ENCODE data around the gene ANKFY1.
"Not testable (repeated sequence)": the region's sequence is repeated elsewhere in the genome, so short reads cannot be mapped to it uniquely, and the experiment has no call there.

Gene ANKFY1

DNA sequence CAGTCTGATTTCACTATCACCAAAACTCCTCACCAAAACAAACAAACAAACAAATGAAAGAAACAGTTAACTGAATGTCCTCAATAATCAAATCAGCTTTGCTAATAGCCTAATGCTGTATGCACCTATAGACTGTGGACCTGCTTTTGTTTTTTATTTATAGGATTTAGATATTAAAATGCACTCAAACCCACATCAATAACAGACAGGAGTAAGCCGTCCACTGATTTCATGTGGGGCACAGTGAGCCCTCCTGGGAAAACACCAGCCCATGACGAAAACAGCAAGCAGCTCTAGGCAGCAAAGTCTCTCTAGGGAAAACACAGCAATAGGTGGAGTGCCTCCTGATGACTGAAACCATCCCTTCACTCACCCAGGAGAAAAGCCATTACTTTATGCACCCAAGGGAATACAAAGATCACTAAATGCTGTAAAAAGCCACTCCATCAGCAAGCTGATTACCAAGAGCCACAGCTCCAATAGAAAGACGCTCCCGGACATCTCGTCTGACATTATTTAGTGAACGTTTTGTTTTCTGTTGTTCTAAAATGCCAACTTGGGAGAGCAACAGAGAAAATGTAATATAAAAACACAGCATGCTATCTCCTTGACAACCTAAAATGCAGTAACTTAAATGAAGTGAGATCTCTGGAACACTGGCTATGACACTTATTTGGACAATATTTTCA, 47.8 kb downstream of the ANKFY1 start:
- DNase-seq = no peak

DNA sequence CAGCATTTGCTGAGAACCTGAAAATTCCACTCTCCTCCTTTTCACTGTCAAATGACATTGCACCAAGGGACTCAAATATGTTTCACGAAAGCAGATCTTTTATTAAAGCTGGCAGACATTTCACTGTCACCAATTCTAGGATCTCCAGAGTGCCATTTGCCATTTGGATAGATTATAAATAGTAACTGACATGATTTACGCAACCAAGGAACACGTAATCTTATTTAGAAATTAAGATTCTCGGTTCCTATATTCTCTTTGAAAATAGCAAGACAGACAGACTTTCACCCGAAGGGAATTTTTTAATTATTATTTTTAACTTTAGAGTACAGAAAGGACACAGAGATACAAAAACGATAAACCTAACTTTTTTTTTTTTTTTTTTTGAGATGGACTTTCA, 49.6 kb downstream of the ANKFY1 start:
- no peak for DNase-seq

DNA sequence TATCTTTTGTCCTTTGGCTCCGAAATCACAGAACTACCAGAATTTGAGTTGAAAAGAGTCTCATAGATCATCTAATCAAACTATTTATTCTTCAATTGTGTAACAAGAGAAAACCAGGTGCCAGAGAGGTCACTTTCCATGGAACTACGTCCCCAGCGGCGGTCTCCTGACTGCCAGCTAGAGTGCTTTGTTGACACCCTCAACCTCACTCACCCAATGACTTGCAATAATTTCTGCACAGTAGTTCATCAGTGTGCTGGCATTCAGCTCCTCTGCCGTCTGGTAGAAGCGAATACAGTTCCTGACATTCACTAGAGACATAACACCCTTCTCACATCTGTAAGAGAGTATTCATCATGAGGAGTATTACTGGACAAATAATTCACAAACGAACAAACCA, 54.2 kb downstream of the ANKFY1 start:
- DNase-seq = no peak

DNA sequence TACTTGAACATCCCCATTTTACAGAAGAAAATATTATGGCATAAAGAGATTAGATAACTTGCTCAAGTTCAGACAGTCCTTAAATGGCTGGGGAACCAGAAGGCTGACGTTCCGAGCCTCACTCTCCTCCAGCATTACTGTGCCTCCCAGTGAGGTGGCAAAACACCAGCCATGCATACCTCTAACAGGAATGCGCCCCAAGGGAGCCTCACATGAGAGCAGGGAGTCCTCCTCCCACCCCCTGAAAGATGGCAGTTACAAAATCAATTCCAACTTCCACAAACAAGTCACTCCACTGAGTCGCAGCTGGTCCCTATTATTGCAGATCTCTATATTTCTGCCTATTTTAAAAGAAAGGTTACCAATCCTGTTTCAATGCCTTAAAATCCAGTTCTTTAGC, 55.5 kb downstream of the ANKFY1 start:
- no peak for DNase-seq

DNA sequence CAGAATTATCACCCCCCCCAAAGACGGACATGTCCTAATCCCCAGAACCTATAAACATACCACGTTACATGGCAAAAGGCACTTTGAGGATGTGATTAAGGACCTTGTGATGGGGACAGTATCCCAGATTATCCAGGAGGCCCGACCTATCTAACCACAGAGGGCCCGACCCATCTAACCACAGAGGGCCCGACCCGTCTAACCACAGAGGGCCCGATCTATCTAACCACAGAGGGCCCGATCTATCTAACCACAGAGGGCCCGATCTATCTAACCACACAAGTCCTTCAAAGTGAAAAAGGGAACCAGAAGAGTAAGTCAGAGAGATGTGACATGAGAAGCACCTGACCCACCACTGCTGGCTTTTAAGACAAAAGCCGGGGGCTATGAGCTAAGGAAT, 56.8 kb downstream of the ANKFY1 start:
- no peak for DNase-seq

DNA sequence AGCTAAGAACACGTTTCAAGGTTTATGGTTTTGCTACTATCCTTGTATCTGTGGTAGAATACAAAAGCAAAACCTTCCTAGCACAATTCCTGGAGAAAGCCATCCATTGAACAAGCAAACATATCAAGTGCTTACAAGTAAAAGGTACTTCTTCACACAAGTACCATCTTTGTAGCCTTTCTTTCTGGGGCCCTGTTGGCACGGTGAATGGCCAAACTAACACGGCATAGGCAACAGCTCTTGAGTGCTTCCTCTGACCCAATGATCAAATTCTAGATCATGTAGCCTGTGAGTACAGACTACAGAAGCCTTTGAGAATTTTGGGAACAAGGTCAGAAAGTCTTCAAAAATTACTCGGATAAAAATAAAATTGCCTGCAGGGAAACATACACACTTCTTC, 57.9 kb downstream of the ANKFY1 start:
- no peak for DNase-seq

DNA sequence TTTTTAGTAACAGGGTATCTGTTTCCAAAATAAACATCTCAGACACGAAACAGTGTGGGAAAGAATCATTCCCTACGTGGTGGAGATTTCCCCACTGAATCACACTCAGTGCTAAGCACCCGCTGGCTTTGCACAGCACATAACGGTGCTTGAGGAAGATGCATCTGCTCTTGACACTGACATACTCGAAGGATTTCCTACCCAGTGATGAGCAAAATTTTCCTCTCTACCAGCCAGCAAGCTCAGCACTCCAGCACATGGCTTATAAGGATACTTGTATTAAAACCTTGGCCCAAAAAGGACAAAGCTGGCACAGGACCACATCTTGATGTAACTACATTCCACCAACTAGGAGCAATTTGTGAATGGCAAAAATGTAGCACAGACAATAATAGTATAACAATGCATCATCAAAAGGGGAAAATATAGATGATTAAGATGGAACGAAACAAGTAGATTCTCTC, 59.0 kb downstream of the ANKFY1 start:
- no peak for DNase-seq

DNA sequence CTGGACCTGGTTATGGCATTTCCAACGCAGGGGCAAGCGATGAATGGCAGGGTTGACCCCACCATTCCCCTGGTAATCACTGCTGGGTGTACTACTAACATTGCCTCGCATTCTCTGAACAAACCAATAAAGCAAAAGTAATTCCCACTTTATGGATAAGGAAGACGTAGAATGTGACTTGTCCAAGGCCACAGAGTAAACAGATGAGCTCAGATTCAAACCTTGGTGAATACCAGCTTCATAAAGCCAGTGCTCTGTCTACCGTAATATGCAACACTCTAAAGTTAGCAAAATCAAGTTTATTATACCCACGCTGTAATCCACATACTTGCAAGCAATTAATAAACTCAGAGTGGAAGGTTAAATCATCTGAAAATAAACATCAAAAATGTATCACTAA, 59.6 kb downstream of the ANKFY1 start:
- DNase-seq = no peak

DNA sequence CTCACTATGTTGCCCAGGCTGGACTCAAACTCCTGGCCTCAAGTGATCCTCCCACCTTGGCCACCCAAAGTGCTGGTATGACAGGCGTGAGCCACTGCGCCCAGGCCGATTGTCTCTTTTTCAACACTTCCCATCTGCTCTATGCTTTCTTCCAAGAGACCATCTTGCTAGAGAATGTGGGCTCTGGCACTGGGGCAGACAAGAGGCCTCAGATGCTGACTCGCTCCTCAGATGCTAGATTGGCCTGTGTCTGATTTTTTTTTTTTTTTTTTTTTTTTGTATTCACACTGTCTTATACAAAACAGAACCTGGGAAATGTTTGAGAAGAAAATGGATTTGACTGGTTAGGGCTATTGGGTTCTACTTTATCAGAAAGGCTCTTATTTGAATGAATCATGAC, 62.6 kb downstream of the ANKFY1 start:
- DNase-seq = no peak

DNA sequence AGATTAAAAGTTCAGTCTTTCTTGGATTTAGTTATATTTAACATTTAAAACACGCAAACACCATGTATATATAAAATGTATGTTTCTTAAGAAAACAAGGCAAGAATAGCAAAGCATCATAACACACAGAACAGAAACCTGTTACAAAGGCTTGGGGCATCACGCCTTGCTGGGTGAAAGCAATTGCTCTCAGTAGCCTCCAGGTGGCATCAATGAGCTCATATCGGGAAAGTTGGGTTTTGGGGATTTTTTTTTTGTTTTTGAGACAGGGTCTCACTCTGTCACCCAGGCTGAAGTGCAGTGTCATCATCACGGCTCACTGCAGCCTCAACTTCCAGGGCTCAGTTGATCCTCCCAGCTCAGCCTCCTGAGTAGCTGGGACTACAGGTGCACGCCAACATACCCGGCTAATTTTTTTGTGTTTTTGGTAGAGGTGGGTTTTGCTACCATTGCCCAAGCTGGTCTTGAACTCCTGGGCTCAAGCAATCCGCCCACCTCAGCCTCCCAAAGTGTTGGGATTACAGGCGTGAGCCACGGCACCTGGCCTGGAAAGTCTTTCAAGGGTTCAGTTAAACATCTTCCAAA, 63.9 kb downstream of the ANKFY1 start:
- DNase-seq = peak in 1 of 2 donors; percentile 73

DNA sequence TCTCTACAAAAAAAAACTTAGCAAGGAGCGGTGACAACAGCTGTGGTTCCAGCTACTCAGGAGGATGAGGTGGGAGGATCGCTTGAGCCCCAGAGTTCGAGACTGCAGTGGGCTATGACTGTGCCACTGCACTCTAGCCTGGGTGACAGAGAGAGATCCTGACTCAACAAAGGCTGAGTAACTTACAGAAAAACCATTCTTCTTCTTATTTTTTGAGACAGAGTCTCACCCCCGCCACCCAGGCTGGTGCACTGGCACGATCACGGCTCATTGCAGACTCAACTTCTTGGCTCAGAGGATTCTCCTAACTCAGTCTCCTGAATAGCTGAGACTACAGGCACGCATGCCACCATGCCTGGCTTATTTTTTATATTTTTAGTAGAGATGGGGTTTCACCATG, 64.8 kb downstream of the ANKFY1 start:
- DNase-seq = no peak

DNA sequence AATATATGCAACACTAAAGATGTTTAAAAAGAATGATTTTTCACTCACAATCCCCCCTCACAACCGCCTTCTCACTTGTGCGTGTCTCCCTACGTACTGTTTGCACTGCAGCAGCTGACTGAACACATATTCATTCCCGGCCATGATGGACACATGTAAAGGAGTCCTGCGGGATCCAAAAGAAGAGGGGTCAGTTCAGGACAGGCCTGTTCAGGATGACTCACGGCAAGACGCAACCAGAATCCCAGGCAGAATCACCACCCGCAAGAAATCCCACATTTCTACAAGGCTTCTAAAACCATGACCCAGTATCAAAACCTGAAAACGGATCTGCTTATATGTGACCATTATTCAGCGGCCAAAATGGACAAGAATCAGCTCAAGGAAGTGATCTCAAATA, 68.5 kb downstream of the ANKFY1 start:
- no peak for DNase-seq

DNA sequence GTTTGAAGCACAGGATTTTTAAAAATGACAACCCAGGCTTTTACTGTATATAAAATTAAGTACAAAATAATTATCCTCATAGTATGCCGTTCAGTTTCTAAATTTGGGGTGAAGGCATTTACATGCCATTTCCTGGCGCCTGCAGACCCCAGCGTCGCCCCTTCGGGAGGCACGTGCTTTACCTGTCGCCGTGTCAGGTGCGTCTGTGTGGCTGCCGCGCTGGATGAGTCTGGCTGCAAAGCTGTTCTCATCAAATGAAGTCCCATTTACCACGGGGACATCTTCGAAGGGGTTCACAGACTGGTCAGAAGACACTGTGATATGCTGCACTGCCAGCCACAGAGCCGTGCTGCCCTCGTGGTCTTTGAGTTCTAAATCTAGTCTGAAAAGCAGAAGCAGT, 69.0 kb downstream of the ANKFY1 start:
- DNase-seq = no peak

DNA sequence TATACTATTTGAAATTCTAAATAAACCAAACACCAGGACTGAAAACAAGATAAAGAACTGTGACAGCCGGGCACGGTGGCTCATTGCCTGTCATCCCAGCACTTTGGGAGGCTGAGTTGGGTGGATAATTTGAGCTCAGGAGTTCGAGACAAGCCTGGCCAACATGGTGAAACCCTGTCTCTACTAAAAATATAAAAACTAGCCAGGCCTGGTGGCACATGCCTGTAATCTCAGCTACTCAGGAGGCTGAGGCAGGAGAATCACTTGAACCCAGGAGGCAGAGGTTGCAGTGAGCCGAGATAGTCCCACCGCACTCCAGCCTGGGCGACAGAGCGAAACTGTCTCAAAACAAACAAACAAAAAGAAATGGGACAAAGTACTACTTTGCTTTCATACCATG, 73.0 kb downstream of the ANKFY1 start:
- not testable (repeated sequence) for DNase-seq

DNA sequence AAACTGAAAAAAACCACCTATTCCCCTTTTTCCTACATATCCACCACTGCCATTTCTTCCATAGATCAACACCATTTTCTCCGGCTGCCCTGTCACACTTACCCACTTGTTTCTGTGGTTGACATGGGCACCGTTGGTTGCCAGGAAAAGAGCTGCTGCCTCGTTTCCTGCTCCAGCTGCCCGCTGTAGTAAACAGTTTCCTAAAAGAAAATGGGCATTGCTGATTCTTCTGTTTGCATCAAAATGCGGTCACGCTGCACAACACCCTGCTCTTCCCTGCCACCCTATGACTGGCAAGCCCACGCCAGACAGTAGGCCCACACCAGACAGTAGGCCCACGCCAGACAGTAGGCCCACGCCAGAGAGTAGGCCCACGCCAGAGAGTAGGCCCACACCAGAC, 74.5 kb downstream of the ANKFY1 start:
- peak in 1 of 2 donors; percentile 85 for DNase-seq

DNA sequence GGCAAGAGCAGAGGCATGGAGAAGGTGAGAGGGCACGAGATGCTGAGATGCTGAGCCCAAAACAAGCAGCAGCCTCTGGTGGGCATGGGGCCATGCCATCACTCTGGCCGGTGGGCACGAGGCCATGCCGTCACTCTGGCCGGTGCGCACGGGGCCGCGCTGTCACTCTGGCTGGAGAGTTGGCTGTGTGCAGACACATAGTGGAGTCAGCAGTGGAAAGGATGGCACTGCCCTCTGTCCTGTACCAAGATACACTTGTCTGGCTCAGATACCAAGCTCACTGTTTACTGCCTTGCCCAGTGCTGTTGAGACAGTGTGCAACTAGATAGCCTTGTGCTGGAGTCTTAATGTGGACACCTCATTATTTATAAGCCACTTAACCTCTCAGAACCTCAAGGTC, 75.7 kb downstream of the ANKFY1 start:
- no peak for DNase-seq

DNA sequence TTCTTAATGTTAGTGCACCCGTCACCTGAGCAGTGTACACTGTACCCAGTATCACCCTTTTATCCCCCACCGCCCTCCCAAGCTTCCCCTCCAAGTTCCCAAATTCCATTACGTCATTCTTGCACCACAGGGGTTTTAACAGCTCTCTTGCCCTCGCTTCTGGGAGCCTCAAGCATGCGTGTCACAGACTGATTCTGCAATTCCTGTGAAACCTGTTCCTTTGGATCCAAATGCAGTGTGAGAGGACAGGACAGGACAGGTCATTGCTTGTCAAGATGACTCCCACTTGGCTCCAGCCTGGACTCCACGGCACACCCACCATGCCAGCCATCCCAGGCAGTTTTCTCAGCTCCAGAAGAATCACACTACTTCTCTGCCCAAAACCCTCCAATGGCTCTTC, 76.7 kb downstream of the ANKFY1 start:
- no peak for DNase-seq

DNA sequence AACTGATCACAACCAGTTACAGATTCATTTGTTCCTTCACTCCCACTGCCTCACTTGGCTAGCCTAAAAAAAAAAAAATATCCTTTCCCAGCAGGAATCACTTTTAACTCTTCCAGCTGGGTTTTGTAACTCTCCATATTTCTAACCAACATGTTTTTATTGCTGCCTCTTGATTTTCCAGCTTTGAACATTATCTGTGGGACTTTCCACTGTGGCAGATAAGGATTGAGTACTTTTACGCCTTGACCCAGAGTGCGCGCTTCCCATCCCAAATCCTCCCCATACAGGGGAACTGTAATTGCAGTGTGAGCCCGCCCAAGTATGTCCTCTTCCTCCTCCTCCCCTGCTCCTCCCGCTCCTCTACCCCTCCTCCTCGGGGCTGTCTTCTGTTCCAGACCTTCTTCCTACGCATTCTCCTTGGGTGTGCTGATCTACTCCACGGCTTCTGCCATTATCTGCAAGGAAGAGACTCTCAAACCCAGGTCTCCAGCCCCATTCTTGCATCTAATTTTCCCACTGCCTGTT, 77.4 kb downstream of the ANKFY1 start:
- no peak for DNase-seq

DNA sequence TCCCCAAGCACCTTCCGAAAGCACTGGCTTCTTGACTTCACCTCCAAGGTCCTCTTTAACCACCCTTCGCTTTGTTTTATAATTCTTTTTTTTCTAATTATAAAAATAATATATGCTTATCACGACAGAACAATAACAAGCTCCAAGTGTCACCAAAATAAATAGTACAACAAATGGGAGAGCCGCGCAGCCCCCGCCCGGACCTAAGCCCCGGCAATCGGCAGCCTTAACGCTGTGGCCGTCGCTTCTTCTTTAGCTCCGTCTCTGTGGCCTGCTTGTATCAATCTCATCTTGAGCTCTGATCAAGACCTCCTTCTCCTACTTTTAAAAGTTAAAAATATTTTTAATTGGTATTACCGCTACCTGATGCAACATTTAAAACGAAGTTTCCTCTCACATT, 78.1 kb downstream of the ANKFY1 start:
- DNase-seq = no peak

DNA sequence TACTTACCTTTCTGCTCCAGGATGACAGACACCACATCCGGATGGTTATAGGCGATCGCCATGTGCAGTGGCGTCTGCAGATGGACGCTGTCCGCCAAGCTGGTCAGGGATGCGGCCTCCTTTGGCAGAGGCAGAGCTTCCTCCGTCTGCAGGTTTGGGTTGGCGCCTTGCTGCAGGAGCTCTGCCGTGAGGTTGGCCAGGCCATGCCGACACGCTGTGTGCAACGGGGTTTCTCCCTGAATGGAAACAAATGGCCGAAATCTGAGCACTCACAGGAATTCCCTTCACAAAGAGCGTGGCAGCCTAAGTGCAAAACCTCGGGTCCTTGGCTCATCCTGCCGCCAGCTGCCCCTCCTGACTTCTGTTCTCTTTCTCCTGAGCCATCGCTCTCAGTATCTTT, 79.0 kb downstream of the ANKFY1 start:
- no peak for DNase-seq

DNA sequence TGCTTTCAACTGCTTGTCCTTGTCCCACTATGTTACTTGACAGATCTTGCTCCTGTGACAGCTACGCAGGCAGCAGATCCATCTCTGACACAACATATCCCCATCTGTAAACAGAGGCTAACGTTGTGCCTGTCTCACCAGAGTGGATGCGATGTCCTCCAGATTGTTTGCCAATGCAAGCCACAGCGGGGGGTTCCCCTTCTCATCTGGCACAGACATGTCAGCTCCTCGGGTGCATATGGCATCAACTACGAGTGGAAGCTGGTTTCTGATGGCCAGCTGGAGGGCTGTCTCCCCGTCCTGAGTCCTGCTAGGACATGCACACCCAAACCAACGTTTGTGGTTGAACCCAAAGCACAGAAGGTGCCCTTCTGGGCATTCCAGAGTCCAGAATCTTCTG, 81.7 kb downstream of the ANKFY1 start:
- no peak for DNase-seq

DNA sequence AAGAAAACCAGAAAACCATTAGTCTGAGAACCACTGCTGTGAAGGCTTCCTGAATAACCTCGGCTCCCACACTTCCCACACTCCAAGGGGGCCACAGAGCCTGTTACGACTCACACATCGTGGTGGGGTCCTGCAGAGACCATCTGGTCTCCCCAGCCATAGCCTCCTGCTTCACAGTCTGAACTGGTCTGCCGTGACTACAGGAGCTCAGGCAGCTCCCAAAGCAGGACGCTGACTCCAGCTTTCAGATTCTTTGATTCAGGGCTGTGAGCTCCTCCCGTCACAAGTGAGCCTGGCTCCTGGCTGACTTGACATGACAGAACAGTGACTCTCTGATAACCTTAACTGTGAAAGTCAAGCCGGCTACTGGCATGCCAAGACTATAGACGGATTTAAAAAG, 83.0 kb downstream of the ANKFY1 start:
- no peak for DNase-seq

DNA sequence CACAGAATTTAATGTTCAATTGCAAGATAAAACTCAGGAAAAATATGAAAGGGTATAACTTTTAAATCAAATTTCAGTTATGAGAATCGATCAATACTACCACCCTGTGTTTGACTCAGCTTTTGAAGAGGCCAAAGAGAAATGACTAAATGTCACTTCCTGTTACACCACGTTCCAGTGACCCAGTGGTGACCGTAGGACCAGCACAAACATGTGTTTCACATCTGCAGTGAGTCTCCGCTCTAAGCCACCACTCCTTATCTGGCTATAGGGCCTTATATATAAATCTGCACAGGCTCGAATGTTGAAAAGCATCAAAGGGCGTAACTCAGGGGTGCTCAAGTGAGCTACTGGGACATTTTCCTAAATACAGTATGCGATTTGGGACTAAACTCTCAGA, 84.7 kb downstream of the ANKFY1 start:
- no peak for DNase-seq

DNA sequence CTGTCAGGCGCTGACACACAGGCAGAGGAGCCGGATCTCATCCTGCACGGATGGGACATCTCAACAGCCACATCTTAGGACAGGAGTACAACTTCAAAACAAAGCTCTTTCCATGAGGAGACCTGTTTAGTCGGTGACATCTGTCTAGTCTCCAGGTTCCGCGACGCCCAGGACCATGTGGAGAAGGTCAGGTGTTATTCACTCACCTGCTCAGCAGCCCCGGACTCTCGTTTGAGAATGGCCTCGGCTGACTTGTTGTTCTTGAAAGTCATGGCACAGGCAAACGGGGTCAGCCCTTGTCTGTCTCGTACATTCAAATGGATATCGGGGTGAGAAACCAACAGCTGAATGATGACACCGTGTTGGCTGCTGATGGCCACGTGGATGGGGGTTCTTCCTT, 85.1 kb downstream of the ANKFY1 start:
- DNase-seq = no peak

DNA sequence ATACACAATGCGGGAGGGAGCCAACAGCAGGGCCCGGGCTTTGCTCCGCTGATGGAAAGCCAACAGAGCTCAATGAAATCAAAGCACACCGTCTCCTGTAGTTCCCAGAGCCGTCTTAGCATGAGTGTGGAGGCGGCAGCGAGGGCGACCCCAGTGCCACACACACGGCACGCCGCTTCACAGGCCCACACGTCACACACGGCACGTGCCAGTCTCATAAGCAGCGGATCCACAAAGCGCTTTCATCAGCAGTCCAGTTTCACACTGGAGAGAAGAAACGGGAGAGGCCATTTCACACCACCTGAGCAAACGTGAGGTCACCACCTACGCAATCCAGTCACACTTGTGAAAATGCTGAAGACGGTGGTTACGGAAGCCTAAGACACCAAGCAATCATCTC, 86.0 kb downstream of the ANKFY1 start:
- DNase-seq = no peak
